Stimulated activated CD4-positive, alpha-beta T cell treated with anti-CD3 and anti-CD28 coated beads, TNF-alpha, amount 100 ng/mL, for 24 hours (primary cell): ENCODE results near the gene LEKR1.

Source experiments
- DNase-seq, 3 experiments: peaks; one replicate each; pipeline ENCODE4 v3.0.0-alpha.2; 2020; ENCODE audit warnings: low read depth in 3 of 3

Gene LEKR1

DNA sequence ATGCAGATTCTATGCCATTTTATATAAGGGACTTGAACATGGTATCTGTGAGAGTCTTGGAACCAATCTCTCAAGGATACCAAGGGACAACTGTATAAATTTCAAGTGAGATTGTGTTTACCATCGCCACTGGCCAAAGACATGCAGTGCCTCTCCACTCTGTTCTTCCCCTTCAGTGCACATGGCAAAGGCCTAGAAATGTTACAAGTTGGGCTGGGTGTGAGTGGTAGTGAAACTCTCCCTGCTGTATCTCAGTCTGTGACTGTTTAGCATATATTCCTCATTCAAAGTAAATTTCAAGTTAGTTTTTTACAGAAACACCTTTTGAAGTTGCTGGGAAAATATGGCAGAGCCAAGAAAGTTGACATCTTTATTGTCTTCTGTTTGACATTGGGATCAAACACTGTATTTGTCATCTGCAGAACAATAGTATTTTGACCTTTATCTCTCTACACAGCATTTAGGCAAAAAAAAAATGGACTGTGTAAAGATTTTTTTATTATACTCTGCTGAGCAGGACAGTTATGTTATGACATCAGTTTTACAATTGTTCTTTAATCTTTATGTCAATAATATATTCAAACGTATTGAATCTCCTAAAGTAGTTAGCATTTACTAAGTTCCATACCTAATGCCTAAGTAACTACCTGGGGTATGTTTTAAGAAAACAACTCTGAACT is 232.4 kb downstream of the LEKR1 start:
- DNase-seq = no peak

DNA sequence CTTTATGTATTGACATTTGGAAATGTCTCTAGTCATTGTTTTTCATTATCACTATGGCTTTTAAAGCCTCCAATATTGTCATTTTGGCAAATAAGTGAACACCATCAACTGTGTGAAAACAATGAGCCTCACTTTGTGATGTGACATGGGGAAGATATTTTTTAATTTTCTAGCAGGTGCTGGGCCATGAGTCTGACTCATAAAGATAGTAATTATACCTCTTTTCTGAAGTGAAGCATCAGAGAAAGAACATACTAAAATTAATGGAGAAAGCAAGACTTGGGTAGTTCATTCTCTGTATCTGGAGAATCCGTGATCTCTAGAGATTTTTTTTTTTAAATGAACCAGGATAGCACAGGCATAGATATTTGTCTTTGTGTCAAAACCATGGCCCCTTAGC is 233.0 kb downstream of the LEKR1 start:
- no peak for DNase-seq

DNA sequence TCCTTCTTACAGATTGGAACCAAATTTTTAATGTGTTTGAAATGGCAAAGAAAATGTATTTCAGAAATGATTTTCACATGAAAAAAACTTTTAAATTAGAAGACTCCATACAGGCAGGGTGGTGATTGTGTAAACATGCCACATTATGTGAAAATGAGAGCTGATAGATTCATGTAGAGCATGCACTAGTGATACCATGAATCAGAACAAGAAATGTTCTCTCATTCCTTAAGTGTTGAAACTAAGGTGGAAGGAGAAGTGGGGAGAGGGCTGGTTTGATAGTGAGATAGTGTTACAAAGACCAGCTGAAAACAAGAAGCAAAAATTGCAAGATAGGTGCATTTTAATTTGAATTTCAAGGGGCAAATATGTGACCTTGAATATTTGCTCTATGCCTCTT is 233.5 kb downstream of the LEKR1 start:
- DNase-seq = no peak

DNA sequence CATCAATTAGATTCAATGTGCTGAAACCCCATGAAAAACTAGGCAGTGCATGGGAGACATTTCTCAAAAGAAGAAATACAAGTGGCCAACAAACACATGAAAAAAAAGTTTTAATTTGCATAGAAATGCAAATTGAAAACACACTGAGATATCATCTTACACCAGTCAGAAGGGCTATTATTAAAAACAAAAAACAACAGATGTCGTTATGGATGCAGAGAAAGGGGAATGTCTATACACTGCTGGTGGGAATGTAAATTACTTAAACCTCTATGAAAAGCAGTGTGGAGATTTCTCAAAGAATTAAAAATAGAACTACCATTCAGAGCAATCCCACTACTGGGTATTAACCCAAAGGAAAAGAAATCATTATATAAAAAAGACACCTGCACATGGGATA is 235.1 kb downstream of the LEKR1 start:
- DNase-seq = no peak

DNA sequence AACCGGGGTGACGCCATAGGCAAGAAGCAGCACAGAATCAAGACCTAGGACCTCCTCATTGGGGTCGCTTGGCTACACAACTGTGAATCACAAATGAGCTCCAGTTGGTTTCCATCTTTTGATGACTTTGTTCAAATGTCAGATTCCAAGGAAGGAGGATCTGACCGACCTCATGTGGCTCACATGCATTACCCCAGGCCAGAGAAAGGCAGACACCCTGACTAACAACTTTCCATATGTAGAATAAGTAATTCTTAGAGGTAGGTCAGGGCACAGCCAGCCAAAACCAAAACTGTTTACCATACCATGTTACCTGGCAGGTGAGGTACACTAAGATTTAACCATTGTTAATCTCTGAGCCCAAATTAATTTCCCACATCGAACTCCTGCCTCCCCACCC is 237.3 kb downstream of the LEKR1 start:
- DNase-seq = no peak

DNA sequence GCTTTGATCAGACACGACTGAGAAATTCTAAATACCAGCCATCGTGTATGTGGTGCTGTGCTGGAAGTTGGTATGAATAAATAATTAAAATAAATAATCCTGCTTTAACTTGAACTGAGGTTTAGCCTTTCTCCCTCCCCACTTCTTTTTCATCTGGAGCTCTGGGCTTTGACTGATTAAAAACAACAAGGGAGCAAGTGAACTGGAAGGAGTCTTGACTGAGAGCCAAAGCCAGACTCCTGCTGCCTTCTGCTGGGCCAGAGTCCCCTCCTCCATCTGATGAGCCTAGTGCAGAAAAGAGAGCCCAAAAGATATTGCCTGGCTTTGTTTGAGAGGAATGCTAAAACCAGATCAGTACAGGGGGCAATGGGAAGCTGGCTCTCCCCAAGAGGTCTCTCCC is 237.8 kb downstream of the LEKR1 start:
- no peak for DNase-seq

DNA sequence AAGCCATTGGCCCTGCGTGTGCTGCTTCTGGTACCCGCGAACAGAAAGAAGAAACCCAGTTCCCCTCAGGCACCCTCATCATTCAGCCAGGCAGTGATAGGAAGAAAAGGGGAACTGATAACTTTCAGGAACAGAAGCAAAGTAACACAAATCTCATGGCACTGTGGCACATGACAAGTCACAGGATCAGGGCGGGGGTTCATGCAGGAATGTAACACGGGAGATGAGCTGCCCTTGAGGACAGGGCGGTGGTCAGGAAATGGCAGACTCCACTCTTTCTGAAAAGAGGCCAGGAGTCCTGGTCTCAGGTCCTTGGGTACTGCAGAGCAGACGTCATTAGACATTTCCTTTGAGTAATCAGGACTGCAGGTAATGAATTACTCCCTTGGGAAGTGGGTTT is 238.2 kb downstream of the LEKR1 start:
- DNase-seq = no peak

DNA sequence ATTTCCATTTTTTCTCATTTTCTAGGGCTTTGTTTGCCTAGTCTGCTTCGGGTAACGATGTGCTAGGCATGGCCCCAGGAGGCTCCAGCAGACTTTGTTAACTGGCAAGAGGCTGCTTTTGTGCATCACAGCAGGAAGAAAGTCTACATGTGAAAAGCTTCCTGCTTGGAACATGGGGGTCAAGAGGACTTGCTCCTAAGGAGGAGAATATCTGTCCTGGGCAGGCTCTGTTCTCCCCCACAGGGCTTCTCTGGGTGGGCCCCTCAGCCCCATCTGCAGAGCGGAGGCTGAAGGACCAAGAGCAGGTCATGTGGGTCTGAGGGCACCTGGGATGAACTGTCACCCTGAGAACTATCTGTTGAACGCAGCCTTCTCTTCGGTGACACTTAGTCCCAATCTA is 239.0 kb downstream of the LEKR1 start:
- no peak for DNase-seq

DNA sequence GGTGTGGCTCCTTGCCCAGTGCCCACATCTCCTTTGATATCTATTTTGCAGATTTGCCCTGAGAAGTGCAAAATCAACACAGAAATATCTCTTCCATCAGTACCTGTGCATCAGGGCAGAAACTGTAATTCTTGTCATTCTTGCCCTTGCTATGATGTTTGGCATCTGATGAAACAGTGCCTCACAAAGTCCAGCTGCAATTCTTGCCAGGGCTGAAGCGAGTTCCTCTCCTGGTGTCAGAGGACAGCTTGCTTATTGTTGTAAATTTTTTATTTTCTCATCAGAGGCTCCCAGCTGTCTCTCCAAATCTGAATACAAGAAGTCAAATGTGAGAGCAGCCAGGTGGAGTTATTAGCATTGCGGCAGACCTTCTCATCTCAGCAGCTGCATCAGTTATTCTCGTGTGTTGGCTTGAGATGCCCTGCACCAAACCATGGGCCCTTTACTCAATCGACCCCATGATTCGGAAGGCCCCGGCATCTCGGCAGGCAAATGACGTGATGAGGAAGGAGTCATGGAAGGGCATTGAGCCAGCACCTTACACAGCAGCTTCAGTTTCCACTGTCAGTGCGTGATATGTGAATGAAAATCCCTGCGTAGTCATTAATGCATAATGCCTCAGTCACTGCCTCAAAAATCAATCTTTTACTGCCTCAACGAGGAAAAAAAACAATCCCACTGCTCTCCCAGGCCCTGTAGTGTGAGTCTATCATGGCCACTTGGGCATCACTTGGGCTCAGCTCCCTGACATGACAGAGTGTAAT is 240.4 kb downstream of the LEKR1 start:
- DNase-seq = no peak

DNA sequence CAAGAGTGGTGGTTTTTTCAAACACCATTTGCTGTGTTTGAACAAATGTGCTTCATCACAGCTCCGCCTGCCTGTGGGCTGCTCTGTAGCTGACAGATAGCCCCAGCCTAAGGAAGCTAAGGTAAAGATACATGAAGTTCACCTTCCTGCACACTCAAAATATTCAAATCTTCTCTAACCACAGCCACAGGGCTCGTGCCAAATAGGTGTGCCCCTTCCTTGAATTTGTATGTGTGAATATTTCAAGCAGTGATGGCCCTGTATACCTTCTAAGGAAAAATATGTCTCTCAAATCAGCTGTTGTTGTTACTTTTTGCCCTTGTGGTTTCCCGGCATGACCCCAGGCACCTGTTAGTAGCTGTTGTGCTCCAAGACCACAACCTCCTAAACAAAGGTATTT is 241.0 kb downstream of the LEKR1 start:
- no peak for DNase-seq

DNA sequence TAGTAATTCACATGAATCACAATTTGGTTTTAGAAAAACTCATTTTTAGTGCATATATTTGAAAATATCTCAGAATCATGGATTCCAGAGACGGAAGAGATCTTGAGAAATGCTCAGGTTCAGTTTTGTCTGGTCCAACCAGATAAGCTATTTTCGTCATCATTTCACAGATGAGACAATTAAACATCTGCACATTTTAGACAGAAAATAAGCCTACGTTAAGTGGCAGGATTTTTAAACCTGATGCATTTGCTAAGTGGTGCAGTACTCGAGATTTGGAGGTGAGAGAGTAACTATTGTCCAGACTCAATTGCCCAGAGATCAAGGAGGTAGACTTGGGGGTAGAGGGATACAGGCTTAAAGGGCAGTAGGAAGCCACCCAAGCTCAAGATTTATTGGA is 243.3 kb downstream of the LEKR1 start:
- DNase-seq = no peak

DNA sequence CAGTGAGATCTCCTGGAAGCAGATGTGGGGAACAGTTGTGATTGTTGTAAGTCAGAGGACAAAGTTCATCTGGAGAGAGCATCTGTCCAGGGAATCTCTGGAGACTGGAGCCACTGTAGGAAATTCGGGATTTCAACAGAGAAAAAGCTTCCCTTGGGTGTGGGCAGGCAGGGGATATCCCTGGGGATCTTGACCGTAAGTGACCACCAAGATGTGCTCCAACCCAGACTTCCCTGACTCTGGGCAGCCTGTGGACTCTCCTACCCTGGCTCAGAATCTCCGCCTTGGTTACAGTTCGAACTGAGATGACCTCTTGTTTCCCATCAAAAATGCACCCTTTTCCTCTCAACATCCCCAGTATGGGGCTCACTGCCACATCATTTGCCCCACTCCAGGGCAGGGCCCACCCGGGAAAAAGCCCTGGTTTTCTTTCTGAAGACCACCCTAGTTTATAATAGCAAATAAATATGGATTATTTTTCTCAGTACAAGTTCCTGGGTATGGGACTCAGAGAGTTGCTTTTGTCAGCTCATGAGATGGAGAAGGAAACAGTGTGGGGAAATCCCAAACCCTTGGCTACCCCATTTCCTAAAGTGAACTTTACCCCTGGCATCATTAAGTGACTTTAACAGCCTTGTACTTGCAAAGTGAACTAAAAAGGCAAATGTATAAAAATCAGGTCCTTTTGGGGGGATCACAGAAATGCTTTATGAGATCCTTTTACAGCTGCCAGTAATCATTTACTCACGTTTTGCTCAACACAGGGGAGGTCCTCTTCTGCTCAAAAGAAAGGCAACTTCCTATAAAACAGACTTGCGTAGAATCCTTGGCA is 243.9 kb downstream of the LEKR1 start:
- no peak for DNase-seq

DNA sequence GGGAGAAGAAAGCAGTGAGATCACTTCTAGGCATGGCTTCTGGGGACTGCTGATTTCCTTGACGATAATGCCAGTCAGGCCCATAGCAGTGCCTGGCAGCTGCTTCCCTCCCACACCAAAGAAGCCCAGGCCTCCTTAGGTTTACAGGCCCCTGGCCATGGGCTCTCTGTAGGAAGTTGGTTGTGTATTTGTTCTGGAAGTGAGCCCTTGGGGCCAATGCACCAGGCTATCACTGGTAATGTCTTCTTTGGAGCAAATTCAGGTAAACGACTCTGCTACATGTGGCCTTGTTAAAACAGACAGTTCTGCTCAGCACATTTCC is 244.5 kb downstream of the LEKR1 start:
- DNase-seq = no peak

DNA sequence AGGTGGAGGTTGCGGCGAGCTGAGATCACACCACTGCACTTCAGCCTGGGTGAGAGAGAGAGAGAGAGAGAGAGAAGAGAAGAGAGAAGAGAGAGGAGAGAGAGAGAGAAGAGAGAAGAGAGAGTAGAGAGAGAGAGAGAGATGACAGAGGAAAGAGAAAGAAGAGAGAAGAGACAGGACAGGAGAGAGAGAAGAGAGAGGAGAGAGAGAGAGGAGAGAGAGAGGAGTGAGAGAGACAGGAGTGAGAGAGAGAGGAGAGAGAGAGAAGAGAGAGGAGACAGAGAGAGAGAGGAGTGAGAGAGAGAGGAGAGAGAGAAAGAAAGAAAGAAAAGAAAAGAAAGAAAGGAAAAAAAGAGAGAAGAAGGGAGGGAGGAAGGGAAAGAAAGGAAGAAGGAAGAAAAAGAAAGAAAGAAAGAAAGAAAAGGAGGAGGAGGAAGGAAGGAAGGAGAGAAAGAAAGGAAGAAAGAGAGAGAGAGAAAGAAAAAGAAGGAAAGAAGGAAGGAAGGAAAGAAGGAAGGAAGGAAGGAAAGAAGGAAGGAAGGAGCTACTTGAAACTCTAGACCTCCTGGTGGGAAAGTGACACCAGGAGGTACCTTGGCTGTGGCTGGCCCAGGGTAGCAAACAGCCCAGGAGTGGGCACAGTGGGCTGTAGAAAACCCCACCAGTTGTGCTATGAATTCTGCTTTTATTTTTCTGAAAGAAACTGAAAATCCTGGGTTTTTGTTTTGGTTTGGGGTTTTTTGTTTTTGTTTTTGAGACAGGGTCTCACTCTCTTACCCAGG is 245.8 kb downstream of the LEKR1 start:
- no peak for DNase-seq

DNA sequence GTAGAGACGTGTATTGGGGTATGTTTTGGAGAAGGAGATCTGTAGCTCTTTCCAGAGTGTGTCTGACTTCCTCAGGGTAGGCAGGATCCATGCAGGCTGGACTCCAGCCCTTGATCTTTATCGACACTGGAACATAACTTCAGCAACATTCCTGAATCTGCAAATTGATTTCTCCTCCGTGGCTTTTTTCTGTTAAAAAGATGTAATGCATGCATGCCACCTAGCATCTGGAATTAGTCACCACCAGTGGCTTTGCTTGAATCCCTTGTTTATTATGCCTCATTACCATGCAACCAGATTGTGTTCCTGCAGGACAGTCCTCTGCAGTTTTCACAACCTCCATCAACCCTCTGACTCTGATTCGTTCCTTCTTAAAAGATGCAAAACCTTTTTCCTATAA is 247.7 kb downstream of the LEKR1 start:
- DNase-seq = no peak

DNA sequence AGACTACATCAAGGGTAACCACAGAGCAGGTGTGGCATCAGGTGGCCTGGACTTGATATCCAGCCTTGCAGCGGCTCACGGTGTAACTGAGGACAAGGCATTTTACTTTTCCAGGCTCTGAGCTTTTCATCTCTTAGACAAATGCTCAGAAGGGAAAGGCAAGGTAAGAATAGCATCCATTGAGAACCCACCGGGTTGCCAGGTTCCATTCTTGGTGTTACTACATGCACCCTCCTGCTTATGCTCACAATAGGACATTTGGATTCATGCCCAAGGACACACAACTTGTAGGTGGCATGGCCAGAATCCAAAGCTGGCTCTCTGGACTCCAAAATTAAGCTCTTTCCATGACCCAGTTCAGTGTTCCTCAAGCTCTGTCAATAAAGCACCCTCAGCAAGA is 248.3 kb downstream of the LEKR1 start:
- DNase-seq = no peak

DNA sequence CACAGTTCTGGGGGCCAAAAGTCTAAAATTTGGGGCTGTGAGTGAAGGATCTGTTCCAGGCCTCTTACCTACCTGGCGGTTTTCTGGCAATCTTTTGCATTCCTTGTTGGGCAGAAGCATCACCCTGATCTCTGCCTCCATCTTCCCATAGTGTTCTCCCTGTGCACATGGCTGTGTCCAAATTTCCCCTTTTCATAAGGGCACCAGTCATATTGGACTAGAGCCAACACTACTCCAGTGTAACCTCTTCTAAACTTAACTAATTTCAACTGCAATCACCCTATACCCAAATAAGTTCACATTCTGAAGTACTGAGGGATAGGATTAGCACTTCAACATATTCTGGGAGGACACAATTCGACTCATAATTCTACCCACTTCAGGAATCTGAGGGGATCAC is 248.8 kb downstream of the LEKR1 start:
- no peak for DNase-seq

DNA sequence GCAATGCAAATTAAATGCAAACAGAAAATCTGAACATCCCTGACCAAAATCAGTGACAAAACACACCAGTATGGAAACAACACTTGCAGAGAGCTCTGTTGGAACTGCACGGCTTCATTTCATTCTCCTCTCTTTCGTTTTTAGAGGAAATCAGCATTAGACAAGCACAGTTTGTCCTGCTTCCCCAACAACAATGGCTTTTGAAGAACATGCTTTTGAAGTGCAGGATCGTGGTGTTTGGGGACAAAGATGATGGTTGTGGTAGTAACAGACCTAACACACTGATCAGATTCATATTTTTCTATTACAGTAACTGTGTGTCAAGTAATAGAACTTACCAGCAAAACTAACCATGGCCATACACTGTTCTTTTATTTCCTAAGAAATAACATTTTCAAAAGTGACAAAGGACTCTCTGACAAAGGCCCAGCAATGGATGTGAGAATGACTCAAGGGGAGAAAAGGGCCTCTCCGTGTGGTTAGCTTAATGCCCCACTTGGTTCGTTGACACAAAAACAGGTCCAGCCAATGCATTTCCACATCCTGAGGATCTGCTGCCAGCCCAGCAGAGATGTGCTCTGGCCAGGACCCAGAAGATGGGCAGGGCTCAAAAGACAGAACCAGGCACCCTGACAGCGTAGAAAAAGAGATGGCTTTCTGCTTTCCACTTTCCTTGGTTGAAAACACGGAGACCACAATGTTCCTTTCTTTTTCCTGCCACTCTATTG is 249.7 kb downstream of the LEKR1 start:
- DNase-seq = no peak

DNA sequence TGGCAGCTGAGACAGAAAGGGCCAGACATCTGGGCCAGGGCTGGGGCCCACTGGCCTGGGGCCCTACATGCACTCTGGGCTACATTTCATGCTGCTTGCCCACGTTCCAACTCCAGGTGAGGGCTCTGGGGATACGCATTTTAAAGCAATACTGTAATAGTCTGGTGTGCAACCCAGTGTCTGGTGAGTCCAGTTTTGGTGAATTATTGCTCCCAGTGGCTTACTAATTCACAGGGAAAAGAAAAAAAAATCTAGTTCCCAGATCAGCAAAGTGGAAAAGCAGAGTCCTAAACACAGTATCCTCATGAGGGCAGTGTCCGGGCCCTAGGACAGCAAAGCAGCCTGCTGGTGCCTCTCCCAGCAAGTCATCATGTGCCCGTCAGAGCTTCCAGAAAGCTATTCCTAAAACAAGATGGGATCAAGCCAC is 251.4 kb downstream of the LEKR1 start:
- DNase-seq = no peak

DNA sequence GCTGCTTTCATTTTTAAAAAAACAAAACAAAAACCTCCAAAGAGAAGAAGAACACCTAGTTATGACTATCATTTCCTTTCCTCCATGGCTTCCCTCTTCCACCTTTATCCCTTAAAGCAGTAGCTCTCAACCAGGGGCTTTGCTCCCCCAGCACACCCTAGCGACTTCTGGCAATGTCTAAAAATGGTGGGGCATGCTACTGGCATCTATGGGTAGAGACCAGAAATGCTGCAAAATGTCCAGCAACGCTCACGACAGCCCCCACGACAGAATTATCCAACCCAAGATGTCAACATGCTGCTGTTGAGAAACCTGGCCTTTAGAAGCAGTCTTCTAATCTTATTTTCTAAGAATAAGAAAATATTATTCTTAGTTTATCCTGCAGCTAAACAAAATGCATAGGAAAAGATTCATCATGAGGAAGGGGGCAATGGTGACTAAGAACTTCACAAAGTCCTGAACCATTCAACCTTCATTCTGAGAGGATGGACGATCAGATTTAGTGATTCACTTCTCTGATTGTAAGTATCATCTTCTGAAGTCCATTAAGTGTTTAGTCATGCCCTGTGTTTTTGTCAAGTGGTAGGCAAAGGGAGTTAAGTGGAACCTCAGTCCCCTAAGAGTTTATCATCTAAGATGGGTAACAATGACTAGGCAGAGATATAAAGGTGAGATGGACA is 252.1 kb downstream of the LEKR1 start:
- no peak for DNase-seq

DNA sequence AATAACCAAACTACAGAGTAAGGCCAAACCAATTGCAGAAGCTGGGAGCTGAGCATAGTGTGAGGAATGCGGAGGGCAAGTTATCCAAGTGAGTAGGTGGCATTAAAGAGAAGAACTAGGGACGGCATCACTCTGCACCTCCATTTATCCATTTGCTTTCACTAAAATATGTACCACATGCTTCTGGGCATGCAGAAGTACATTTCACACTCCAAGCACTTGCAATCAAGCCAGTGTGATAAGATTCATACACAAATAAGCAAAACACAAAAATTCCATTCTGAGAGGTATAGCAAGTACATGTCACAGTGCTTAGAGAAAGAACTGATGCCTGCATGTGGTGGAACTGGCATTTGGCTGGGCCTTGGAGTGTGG is 252.6 kb downstream of the LEKR1 start:
- DNase-seq = no peak
